HG03439 (cell line): Measurements from ENCODE around the gene ATP6V1F.

Experiments
- ATAC-seq: cut with Tn5 transposase; IDR thresholded peaks from one replicate; pipeline ENCODE4 v1.9.1; 2021; ENCODE audit warnings: mild to moderate bottlenecking, moderate library complexity; ENCODE audit not compliant: unreplicated experiment

The ATP6V1F gene

DNA sequence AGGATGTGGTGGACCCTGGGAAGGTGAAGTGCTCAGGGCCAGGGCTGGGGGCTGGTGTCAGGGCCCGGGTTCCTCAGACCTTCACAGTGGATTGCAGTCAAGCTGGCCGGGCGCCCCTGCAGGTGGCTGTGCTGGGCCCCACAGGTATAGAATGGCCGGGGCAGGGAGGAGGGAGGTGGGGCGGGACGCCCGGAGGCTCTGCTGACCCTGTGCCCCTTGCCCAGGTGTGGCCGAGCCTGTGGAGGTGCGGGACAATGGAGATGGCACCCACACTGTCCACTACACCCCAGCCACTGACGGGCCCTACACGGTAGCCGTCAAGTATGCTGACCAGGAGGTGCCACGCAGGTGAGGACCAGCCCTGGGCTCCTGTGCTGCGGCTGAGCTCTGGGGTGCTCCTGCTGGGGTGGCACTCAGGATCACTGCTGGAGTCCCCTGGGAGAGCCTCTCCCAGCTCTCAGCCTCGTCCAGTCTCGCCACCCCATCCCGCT is 14.9 kb upstream of the ATP6V1F start:
- no peak for ATAC-seq

DNA sequence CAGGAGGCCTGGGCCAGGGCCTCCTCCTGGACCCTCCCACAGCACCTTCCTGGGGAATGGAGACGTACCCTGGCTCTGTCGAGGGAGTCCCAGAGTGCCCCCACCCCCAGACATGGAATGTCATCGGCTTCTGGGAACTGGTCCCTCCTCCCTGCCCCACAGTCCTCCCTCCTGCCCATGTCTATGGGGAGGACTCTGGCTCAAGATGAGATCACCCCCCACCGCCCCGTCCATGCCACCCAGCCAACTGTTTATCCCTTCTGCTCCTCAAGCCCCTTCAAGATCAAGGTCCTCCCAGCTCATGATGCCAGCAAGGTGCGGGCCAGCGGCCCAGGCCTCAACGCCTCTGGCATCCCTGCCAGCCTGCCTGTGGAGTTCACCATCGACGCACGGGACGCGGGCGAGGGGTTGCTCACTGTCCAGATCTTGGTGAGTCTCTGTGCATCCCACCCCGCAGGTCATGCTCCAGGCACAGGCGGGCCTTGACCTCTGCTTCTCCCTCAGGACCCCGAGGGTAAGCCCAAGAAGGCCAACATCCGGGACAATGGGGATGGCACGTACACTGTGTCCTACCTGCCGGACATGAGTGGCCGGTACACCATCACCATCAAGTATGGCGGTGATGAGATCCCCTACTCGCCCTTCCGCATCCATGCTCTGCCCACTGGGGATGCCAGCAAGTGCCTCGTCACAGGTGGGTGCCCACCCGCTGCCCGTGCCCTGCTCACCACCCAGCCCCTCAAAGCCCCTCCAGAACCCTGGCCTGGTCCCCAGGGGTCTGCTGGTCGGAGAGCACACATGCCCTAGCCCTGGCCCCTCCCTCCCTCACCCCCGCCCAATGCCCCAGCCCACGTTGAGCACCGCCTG is 14.1 kb upstream of the ATP6V1F start:
- no peak for ATAC-seq

DNA sequence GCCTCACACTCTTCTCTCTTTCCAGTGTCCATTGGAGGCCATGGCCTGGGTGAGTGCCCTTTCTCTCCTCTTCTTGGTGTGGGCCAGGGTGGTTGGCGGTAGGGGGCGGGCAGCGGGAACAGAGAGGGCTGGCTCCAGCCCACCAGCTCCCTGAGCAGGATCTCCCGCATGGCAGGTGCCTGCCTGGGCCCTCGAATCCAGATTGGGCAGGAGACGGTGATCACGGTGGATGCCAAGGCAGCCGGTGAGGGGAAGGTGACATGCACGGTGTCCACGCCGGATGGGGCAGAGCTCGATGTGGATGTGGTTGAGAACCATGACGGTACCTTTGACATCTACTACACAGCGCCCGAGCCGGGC is 13.5 kb upstream of the ATP6V1F start:
- ATAC-seq: no peak

DNA sequence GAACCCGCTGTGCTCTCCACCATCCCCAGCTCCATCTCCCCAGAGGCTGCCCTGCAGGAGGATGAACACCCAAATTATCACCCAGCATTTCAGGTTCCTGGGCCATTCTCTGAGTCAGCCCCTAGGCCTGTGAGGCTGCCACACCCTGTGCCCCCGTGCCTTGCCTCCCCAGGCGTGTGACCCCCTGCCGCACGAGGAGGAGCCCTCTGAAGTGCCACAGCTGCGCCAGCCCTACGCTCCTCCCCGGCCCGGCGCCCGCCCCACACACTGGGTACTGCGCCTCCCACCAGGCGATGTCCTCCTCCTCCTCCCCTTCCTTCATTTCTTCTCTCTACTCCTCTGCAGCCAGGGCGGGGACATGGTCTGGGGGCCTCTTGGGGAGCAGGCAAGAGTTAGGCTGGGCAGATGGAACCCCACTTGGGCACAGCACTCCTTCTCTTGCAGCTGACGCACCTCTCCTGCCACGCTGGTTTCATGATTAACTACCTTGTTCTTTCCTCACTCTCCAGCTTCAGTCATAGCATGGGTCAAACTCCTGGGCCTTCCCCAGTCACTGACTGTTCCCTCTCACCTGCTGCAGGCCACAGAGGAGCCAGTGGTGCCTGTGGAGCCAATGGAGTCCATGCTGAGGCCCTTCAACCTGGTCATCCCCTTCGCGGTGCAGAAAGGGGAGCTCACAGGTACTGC is 12.7 kb upstream of the ATP6V1F start:
- ATAC-seq: no peak

DNA sequence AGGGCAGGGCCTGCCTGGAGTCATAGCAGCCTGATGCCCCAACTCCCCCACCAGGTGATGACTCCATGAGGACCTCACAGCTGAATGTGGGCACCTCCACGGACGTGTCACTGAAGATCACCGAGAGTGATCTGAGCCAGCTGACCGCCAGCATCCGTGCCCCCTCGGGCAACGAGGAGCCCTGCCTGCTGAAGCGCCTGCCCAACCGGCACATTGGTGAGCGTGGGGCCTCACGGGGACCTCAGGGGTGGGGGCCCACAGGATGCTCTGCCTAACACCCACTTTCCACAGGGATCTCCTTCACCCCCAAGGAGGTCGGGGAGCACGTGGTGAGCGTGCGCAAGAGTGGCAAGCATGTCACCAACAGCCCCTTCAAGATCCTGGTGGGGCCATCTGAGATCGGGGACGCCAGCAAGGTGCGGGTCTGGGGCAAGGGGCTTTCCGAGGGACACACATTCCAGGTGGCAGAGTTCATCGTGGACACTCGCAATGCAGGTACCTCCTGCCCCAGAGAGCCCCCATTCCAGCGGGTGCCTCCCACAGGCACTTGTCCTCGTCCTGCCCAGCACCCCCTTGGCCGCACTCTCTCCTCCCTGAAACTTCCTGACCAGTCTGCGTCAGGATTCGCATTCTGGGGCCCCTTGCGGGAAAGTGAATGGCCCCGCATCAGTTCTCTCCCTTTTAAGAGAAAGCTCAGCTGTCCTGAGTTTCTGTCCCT is 10.0 kb upstream of the ATP6V1F start:
- no peak for ATAC-seq

DNA sequence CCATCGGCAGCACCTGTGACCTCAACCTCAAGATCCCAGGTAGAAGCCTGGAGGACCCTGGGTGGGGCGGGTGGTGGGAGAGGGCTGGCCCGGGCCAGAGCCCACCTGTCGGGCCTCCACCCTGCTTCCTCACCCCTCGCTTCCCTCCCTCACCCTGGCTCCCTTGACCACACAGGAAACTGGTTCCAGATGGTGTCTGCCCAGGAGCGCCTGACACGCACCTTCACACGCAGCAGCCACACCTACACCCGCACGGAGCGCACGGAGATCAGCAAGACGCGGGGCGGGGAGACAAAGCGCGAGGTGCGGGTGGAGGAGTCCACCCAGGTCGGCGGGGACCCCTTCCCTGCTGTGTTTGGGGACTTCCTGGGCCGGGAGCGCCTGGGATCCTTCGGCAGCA is 8.9 kb upstream of the ATP6V1F start:
- ATAC-seq: no peak

DNA sequence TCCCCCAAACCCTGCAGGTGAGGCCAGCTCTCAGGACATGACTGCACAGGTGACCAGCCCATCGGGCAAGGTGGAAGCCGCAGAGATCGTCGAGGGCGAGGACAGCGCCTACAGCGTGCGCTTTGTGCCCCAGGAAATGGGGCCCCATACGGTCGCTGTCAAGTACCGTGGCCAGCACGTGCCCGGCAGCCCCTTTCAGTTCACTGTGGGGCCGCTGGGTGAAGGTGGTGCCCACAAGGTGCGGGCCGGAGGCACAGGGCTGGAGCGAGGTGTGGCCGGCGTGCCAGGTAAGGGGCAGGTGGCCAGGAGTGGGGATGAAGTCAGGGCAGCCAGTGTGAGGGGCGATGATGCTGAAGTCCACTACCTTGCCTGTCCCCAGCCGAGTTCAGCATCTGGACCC is 8.3 kb upstream of the ATP6V1F start:
- no peak for ATAC-seq

DNA sequence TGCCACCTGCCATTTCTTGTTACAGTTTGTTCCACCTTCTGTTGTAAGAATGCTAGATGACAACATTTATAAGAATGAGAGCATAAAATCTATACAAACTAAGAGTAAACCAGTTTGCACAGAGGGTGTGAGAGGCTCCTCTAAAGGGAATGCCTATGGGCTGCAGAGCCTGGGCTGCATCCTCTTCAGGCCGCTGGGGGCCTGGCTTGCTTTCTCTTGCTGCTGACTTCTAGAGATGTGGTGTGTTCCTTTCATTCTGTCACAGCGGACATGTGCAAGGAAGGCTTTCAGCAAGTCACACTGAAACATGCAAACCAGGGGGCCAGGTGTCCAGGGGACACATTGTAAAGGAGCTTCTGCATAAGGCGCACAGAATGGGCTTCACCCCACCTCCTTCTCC is 7.1 kb upstream of the ATP6V1F start:
- no peak for ATAC-seq

DNA sequence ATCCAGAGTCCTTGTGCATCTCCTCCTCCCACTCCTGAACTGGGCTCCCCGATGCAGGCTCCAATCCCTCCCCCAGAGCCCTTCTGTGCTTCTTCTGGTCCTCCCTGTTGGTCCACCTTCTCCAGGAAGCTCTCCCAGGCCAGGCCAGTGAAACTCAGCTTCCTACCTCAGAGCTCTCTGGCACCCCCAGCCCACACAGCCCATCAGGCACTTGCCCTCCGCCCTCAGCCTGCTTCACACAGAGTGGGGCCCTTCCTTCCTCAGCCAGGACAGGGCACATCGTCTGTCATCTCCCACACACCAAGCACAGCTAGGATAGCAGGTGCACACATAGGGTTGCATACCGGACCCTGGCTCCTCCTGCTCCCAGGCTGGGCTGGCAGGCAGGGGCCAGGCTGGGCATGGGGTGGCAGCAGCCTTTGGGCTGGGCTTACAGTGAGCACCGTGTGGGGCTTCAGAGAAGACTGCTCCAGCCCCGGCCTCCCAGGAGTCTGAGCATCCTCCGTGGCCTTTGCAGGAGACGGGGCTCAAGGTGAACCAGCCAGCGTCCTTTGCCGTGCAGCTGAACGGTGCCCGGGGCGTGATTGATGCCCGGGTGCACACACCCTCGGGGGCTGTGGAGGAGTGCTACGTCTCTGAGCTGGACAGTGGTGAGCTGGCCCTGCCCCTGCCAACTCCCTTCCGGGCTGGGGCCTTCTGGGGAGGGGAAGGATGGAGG is 6.5 kb upstream of the ATP6V1F start:
- no peak for ATAC-seq

DNA sequence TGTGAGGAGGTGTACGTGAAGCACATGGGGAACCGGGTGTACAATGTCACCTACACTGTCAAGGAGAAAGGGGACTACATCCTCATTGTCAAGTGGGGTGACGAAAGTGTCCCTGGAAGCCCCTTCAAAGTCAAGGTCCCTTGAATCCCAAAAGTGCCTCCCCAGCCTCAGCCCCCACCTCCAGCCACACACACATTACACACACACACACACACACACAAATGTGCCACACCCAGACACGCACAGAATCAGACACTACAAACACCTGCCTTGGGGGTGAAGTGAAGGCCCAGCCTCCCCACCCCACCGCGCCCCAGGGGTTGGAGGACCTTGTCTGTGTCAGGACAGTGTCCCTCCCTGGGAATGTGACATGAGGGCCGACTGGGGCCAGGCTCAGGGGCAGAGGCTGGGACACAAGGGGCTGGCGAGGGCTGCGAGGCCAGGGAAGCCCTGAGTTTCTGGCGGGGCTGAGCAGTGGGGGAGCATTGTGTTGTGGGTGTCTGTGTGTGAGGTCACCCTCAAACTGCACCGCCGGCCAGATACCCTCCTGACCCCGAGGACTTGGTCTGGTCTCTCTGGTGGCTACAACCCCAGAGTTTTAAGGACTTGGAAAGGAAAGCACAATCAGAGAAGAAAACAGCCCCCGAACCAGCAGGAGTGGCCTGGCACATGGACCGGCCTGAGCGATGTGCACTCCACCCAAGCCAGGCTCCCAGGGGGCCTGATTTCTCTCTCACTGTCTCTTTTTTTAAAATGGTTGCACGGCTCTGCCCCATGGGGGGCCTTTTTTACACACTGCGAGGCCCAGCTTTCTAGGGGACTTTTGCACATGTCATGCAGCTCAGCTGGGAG is 4.0 kb upstream of the ATP6V1F start:
- no peak for ATAC-seq

DNA sequence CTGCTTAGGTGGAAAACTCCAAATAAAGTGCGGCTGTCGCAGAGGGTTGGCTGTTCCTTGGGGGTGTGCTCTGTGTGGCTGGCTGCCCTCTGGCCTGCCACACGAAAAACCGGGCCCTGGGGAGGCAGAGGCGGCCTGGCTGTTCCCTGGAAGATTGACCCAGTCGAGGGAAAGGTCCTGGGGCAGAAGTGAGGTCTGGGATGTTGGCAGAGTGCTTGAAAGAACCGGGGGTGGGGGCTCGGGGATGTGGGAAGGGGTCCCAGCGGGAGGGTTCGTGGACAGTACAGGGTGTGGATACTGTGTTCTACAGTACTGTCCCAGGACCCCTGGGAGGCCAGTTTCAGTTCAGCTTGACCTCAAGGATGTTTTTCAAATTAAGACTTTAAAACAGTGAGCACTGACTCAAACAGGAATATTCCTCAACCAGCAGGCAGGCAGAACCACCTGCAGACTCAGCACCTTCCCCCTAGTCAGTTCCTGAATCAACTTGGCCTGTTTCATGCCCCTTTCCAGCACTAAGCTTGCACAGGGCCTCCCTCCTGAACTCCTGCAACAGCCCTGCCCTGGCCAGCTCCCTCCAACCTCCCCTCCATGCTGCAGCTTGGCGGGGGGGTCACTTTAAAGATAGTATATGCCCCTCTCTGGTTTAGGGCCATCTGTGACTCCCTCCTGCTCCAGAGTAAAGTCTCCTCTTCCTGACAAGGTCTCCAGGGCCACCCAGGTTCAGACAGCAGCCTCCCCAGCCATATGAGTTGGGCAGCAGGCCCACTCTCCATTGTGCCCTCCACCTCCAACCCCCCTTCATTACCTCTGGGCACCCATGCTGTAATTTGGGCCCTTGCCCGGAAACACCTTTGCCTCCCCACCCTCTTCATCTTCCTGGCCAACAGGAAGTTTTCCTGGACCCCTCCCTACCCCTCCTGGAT is 3.2 kb upstream of the ATP6V1F start:
- ATAC-seq: no peak

DNA sequence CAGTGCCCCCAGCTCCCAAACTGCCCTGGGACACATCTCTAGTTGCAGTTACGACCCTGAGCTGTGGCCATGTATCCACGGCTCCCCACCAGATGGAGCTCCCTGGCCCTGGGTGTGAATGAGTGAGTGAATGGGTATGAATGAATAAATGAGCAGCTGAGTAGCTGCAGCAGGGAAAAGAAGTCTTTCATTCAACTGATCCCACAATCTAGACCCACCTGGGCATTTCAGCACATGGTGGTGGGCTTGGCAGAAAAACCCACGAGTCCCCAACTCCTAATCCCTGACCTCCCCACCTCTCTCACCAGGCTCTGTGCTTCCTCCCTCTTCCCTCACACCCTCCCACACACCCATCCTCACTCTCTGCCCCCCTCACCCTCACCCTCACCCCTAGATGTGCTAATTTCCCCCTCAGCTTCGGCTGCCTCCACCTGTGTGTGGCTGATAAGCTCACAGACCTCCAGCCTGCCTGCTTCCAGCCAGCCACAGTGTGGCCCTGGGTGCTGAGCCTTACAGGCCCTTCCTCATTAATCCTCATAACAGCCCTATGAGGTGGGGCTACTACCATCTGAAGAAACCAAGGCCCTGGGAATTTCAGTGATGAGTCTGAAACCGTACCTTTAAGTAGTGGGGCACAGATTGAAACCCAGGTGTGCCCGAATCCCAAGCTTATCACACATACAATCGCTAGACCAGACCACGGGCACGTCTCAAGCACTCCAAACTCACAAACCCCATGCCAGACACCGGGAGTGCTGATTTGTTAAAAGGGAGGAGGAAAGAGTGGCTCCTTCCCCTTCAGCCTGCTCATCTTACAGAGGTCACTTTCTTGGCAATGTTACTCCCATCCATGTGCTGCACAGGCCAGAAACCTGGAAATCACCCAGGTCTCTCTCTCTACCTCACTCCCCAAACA is 2.2 kb upstream of the ATP6V1F start:
- no peak for ATAC-seq

DNA sequence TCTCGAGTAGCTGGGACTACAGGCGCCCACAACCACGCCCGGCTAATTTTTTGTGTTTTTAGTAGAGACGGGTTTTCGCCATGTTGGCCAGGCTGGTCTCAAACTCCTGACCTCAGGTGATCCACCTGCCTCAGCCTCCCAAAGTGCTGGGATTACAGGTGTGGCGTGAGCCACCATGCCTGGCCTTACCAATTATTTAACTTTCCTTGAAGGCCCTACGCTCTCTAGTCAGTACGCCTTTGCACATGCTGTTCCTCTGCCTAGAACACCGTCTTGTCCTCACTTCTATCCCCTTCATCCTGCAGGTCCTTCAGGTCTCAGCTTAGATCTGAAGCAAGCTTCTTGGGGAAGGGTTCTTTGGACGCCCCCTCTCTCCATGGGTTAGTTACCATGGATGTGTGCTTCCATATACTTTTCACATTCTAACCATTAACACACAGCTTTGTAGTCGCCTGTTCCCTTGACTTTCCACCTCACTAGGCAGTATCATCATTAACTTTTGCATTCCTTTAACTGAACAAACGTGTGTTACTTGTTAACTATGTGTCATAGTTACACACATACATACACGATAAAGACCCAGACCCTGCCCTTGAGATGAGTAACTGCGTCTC is 592 bp upstream of the ATP6V1F start:
- no peak for ATAC-seq

DNA sequence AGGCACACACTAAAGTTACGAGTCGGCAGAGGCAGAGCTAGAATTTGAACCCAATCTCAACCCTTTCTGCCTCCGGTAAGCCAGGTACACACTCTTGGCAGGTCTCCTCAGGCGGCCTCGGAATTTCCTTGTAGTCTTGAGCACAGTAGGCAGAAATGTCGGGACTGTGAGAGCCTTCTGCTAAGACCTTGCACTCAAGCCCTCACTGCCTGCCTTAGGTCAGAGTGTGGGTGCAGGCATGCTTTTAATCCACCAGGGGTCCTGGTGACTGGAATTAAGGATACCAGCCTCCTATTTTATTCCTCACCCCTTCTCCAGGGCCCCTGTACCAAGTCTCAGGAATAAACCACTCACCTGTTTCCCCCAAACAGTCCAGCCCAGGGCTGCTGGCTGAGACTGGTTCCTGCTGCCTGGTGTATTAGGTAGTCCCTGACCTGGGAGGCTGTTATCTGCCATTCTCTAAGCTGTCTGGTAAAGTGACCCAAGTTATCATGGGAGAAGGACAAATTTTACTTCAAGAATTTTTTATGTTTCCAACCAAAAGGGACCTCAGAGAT is 855 bp downstream of the ATP6V1F start:
- ATAC-seq: peak; percentile 27

DNA sequence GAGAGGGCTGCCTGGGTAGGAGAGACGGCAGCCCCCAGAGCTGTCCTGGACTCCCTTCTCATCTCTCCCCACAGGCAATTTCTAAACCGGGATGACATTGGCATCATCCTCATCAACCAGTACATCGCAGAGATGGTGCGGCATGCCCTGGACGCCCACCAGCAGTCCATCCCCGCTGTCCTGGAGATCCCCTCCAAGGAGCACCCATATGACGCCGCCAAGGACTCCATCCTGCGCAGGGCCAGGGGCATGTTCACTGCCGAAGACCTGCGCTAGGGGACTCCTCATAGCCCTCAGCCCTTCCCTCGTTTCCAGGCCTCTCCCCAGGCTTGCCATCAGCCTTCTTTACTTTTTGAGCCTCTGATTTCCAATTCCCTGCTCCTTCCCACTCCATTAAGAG is 2.6 kb downstream of the ATP6V1F start:
- no peak for ATAC-seq

DNA sequence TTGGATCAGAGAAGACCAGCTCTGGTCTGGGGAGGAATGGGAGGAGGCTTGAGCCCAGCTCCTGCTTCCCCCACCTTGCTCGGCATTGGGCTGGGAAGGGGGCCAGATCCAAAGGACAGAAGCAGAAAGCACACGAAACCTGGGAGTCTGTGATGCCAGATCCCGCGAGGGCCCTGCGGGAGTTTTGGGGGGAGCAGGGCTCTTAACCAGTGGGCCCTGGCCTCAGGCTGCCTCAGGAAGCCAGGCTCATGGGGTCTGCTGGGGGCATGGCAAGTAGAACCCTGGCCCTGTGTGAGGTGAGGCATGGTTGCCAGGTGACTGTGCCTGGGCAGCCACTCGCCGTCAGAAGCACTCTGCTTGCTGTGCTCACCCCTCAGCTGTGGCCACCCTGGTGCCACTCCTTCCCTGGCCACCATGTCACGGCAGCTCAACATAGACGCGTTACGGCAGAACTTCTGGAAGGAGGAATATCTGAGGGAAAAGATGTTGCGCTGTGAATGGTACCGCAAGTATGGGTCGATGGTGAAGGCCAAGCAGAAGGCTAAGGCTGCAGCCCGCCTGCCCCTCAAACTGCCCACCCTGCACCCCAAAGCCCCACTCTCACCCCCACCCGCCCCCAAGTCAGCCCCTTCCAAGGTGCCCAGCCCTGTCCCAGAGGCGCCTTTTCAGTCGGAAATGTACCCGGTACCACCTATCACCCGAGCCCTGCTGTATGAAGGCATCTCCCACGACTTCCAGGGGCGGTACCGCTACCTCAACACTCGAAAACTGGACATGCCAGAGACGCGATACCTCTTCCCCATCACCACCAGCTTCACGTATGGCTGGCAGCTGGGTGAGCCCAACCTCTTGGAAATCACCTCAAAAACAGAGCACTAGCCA is 3.6 kb downstream of the ATP6V1F start:
- no peak for ATAC-seq
